HG03571 (cell line): ENCODE data around the gene C19orf33.

ENCODE experiments used
- ATAC-seq: cut with Tn5 transposase; IDR thresholded peaks from one replicate; pipeline ENCODE4 v1.9.1; 2021; ENCODE audit not compliant: unreplicated experiment

C19orf33 gene

DNA sequence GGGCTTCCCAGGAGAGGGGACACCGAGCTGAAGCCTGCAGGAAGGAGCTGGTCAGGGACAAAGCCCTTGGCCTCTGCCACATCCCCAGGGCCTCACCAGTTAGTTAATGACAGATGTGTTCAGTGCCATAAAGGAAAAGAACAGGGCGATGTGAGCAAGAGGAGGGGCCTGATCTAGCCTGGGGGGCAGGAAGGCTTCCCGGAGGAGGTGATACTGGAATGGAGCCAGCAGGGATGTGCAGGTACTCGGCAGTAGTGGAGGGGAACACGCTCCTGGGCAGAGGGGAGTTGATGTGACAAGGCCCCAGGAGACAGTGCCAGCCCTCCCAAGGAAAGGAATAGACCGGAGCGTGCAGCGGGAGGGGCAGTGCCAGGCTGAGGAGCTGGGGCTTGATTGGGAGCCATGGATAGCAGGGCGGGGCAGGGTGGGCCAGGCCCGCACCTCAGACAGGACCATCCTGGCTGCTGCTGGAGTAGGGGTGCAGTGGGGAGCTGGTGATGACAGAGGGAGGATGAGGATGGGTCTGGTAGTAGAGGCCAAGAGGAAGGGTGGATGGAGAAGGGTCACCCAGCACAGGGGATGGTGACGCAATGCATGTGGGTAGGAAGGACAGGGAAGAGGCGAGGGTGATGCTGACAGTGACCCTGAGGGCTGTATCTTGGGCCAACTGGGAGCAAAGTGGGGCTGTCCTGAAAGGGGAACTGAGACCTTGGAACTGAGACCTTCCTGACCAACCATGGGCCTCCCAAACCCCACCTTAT is 4.1 kb downstream of the C19orf33 start:
- ATAC-seq: no peak

DNA sequence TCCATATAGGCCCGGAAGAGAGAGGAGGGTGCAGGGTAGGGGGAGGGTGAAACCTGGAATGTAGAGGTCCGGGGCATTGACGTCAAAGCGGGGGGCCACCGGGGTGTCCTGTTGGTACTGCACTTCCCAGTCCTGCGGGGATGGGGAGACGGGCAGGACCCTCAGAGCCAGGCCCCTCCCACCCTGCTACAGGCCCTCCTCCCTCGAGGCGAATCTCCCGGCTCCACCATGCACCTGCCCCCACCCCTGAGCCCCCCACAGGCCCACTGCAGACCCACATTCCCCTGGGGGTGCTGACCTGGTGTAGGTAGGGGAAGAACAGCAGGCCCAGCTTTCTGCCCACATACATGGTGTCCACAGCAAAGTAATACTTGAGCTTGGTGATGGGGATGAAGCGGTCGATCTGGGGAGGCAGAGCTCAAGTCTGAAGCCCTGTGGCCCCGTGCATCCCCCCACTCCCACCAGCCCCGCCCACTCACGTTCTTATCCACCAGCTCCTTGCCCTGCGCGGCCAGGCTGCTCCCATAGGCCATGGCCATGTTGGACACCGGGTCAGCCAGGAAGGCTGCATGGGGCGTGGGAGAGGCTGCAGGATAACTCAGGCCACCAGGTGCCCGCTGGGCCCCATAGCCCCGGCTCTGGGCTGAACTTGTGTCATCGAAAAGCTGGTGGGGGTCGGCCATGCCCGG is 5.0 kb downstream of the C19orf33 start:
- no peak for ATAC-seq

DNA sequence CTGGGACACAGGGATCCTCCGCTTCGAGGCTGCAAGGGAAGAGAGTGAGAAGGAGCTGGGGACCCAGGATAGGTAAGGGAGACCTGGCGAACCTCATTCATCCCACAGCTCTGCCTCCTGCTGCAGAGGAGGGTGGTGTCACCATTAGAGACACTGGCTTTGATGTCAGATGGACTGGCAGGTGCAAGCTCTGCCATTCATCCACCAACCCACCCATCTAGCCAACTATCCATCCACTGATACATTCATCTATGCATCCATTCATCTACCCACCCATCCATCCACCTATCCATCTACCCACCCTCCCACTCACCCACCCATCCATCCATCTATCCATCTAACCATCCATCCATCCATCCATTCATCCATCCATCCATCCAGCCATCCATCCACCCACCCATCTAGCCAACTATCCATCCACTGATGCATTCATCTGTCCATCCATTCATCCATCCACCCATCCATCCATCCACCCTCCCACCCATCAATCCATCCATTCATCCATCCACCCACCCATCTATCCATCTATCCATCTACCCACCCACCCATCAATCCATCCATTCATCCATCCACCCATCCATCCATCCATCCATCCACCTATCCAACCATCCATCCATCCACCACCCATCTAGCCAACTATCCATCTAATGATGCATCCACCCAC is 5.7 kb downstream of the C19orf33 start:
- ATAC-seq: no peak

DNA sequence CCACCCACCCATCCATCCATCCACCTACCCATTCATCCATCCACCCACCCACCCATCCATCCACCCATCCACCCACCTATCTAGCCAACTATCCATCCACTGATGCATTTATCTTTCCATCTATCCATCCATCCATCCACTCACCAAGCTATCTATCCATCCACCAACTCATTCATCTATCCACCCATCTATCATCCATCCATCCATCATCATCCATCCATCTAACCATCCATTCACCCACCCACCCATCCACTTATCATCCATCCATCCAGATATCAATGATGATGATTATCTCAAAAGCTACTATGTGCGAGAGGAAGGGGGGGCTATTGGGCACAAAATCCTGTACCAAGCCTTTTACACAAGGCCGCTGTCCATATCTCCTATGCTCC is 6.2 kb downstream of the C19orf33 start:
- no peak for ATAC-seq

DNA sequence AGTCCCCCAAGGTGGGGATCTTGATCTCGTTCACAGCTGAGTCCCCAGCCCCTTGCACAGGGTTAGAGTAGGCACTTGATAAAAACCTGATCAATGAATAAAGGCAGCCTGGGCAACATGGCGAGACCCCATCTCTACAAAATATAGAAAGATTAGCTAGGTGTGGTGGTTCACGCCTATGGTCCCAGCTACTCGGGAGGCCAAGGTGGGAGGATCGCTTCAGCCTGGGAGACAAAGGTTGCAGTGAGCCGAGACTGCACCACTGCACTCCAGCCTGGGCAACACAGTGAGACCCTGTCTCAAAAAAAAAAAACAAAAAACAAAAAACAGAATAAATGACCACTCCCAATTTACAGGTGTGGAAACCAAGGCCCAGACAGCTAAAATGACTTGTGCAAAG is 6.9 kb downstream of the C19orf33 start:
- ATAC-seq: no peak

DNA sequence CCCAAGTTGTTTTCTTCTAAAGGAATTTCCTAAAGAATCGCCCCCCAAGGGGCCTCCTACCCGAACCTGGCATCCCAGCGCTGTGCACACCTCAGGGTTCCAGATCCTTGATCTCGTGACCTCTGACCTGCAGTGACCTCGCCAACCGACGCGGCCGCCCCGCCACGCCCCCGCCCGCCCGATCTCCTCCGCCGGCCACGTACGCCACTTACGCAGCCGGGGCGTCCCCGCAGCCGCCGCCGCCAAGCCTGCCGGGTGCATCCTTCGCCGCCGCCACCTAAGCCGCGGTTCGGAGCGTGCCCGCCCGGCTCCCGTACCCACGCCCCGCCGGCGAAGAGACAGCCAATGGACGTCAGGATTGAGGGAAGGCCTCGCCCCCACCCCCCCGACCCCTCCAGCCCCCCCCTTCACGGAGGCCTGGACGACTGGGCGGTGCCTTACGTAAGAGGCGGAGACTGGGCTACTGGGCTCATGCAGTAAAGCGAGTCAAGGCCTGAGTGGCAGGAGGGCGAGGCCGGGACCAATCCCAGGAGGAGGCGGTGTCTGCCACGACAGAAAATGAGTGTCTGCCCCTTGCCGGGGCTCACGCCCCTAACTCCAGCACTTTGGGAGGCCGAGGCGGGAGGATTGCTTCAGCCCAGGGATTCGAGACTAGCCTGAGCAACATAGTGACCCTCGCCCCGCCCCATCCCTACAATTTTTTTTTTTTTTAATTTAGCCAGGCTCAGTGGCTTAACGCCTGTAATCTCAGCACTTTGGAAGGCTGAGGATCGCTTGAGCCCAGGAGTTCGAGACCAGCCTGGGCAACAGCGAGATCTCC is 11.8 kb downstream of the C19orf33 start, which contains the start of gene YIF1B:
TSS of gene YIF1B (minus strand) at position 291 of the 820 bp plus-strand sequence. CDS start at position 261, 30 bp downstream.
- ATAC-seq: peak; percentile 90

DNA sequence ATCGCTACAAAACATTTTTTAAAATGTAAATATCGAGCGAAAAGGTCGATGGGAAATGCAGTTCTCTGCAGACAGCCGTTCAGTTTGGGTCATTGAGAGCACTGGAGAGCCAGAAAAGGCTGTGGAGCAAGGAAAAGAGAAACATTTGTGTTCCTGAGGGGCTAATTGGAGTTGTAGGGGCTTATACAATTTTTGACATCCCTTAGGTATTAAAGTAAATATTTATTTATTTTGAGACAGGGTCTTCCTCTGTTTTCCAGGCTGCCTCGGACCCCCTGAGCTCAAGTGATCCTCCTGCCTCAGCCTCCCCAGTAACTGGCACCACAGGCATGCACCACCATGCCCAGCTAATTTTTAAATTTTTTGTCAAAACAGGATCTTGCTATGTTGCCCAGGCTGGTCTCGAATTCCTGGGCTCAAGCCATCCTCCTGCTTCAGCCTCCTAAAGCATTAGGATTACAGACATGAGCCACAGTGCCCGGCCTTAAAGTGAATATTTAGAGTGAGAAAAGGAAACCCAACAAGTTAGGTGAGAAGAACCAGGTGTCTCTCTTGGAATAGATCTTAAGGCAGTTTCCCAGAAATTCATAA is 12.5 kb downstream of the C19orf33 start:
- ATAC-seq: no peak

DNA sequence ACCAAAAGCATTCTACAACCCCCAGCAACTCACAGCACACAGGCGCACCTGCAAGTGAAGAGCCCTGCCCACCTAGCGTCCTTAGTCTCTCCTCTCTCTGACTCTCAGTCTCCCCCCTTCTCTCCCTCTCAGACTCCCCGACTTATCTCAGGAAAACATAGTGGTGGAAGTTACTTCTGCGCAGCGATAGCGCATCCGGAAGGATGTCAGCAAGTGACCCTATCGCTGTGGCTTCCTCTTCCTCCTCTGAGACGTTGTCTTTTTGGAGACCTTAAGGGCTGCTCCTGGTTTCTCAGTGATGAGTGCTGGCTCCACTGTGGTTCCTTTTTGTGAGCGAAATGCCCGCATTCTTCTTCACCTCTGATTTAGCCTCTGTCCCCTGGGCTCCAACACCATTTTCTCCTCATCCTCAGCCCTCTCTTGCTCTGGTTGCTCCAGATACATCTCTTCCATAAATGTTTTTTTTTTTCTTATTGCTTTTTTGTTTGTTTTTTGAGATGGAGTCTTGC is 13.1 kb downstream of the C19orf33 start:
- no peak for ATAC-seq

DNA sequence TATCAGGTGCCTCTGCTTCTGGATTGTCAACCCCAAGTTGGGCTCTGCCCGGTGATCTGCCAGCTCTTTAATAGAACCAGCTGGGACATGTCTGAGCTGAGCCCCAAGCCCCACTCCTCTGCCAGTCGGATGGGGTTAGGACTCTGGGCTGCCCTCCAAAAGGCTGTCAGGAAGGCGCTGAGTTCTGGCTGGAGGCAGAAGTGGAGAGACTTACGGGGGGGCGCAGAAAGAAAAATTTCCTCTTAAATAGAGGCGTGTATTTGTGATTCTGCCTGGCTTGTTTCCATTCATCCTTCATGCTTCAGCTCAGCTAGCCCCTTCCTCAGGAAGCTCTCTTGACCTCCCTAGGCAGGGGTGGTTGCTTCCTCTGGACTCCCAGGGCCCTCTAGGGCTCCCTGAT is 14.6 kb downstream of the C19orf33 start:
- no peak for ATAC-seq

DNA sequence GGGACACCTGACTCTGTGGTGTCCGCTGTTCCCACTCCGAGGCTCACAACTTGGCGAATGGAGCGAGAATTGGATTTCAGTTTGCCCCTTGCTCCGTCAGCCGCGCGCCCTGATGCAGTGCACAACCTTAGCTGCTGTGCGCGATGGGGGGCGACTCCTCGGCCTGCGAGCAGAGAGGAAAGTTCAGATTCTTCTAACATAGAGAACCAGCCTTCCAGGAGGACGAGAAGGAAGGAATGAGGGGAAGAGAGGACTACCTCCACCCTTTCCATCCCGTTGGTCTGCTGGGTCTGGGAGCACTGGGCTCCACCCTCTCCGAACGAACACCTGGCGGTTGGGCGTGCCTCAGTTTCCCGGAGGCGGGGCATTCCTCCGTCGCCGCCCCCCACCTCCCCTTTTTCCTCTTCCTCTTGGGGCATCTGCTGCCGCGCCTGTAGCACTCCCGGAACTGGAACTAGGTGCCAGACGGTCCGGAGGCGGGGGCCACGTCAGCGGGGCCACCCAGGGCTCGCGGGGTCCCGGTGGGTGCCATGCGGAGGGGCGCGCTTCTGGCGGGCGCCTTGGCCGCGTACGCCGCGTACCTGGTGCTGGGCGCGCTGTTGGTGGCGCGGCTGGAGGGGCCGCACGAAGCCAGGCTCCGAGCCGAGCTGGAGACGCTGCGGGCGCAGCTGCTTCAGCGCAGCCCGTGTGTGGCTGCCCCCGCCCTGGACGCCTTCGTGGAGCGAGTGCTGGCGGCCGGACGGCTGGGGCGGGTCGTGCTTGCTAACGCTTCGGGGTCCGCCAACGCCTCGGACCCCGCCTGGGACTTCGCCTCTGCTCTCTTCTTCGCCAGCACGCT is 15.6 kb downstream of the C19orf33 start, which contains the start of gene KCNK6:
TSS of gene KCNK6 (plus strand) at position 425 of the 838 bp plus-strand sequence. CDS start at position 531, 106 bp downstream.
- no peak for ATAC-seq

DNA sequence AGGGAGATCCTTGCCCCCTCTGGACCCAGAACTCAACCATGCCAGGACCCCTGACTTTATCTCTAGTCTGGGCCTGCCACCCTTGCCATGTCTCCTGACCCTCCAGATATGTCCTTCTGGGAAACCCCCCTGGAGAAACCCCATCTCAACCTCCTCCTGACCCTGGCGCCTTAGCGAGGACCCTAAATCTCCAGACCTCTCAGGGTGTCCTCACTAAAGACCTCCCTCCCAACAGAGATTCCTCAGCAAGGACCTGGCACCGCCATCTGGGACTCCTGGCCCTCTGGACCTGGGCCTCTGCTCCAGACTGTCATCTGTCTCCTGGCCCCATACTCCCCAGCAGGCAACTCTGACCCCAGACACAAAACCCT is 16.9 kb downstream of the C19orf33 start:
- no peak for ATAC-seq

DNA sequence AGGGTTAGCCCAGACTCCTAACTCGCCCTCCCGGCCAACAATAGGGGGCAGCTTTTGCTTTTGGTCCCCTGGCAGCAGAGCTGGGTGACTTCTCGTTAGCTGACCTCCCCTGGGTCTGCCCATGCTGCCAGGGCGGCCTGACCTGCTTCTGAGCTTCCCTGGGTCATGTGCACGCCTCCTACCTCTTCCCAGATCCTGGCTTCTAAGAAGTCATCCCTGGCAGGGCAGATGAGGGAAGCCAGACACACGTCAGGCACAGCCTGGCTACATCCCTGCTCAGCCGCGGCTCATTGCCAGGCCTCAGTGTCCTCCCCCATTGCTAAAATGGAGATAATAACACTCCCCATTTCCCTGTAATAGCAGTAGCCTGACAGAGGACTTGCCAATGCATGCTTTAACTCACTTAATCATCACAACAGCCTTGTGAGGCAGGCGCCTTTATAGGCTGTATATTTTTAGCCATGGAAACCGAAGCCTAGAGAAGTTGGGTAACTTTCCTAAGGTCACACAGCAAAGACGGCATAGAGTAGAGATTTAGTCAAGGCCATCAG is 17.7 kb downstream of the C19orf33 start:
- no peak for ATAC-seq

DNA sequence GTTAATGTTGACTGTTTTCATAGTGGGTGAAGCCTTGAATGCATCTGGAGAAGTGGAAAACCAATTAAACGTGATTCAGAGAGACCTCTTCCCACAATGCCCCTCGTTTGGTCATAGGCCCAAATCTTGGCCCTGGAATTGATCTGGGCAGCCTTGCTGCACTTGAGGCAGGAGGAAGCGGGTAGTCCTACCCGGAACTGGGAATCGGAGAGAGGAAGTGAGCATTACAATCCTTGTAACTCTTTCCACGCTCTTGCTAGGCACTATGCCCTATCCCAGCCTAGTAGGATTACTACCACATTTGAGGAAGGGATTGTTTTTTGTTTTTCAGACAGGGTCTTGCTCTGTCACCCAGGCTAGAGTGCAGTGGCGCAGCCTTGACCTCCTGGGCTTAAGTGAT is 19.2 kb downstream of the C19orf33 start:
- no peak for ATAC-seq

DNA sequence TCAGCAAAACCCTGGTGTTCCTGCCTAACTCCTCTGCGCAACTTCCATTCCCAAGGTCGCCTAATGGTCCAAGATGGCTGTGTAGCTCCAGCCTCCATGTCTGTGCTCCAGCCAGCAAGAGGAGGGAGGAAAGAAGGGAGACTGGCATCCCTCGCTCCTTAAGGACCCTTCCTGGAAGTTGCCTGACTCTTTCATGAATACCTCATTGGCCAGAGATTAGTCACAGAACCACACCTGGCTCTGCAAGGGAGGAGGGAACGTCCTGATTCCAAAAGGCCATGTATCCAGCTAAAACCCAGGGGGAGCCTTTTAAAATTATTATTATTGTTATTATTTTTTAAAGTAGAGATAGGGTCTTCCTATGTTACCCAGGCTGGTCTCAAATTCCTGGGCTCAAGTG is 20.4 kb downstream of the C19orf33 start:
- ATAC-seq: no peak

DNA sequence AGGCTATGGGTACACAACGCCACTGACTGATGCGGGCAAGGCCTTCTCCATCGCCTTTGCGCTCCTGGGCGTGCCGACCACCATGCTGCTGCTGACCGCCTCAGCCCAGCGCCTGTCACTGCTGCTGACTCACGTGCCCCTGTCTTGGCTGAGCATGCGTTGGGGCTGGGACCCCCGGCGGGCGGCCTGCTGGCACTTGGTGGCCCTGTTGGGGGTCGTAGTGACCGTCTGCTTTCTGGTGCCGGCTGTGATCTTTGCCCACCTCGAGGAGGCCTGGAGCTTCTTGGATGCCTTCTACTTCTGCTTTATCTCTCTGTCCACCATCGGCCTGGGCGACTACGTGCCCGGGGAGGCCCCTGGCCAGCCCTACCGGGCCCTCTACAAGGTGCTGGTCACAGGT is 22.5 kb downstream of the C19orf33 start:
- no peak for ATAC-seq

DNA sequence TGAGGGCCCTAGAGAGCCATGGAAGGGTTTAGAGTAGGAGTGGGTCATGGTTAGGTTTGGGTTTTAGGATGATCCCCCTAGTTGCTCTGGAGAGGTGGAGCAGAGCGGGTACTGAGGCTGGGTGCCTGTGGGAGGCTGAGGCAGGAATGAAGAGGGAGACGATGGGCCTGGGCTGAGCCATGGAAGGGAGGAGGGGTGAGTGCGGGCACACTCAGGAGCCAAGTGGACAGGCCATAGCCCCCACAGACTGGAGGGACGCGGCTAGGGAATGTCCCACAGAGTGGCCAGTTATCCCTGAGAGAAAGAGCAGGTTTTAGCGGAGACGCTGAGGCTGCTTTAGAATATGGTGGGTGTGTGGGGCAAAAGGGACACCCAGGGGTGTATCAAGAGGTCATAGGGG is 25.6 kb downstream of the C19orf33 start:
- ATAC-seq: no peak

DNA sequence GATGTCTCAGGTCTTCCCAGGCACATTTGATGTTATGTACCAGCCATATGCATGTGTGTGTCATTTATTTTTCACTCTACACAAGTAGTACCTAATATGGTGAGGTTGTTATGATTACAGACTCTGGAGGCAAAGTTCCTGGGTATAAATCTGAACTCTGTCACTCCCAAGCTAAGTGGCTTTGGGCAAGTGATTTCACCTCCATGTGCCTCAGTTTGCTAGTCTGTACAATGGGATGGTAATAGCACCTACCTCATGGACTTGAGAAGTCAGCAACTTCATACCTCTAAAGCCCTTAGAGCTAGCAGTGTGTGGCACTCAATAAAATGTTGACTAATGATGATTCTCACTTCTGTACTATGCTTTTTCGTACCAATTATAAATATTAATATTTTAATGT is 27.7 kb downstream of the C19orf33 start:
- ATAC-seq: no peak

DNA sequence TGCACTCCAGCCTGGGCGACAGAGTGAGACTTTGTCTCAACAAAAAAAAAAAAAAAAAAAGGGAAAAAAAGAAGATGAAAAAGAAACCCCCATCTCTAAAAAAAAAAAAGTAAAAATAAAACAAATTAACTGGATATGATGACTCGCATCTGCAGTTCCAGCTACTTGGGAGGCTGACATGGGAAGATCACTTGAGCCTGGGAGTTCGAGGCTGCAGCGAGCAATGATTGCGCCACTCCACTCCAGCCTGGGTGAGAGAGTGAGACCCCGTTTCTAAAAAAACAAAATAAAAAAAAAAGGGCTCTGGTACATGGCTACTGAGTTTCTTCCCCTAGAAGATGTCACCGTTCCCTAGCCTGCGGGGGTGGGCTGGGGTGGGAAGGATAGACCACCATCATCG is 29.2 kb downstream of the C19orf33 start:
- ATAC-seq: no peak

DNA sequence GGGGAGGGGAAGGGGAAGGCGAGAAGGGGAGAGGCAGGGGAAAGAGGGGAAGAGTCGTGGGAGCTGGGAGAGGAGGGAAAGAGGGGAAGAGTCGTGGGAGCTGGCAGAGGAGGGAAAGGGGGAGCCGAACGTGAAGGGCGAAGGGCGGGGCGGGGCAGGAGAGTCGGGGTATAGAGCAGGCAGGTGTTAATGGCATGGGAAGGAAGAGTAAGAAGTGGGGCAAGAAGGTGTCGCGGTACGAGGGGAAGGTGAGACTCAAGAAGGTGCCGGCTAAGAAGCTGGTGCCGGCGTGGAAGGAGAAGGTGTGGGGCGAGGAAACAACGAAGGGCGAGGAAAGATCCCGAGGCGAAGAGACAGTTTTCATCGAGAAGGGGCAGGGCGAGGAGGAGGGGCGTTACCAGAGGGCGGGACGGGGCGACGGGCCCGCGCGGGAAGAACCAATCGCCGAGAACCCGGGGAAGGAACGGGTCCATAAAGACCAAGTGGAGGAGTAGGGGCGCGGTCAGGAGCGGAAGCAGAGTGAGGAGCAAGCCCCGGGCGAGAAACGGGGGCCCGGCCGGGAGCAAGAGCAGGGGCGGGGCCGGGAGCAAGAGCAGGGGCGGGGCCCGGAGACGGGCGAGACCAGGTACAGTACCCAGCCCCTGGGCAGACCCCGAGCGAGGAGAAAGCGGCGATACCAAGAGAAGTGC is 32.0 kb downstream of the C19orf33 start:
- ATAC-seq: peak; percentile 54
